Mucosa of descending colon (tissue), 3 donors: Measurements from ENCODE around the gene XPNPEP2. TPM values are rescaled to one million over a fixed set of nuclear protein-coding genes. Genes with fewer than 3 reads are reported as not detected.

Source experiments
- ATAC-seq: fragments of 200-7000 bp; cut with Tn5 transposase; one replicate; pipeline ENCODE4 v1.9.1; 2020; ENCODE audit warnings: mild to moderate bottlenecking, moderate library complexity
- DNase-seq, 3 donors: peaks; one replicate each; pipeline ENCODE4 v3.0.0-alpha.2; 2020
- H3K36me3 ChIP-seq: fragments of 200-600 bp; one replicate; pipeline ENCODE4 v1.8.0; 2021; ENCODE audit warnings: low read depth, mild to moderate bottlenecking
- H3K4me1 ChIP-seq: fragments of 200-600 bp; one replicate; pipeline ENCODE4 v1.8.0; 2021; ENCODE audit warnings: low read depth, mild to moderate bottlenecking
- H3K4me3 ChIP-seq: fragments of 200-600 bp; one replicate; pipeline ENCODE4 v1.8.0; 2021; ENCODE audit warnings: mild to moderate bottlenecking
- H3K9me3 ChIP-seq: fragments of 200-600 bp; one replicate; pipeline ENCODE4 v1.8.0; 2021; ENCODE audit warnings: mild to moderate bottlenecking
- CTCF ChIP-seq: fragments of 200-600 bp; IDR thresholded peaks from one replicate; pipeline ENCODE4 v1.8.0; 2022; ENCODE audit warnings: antibody characterized with exemption, mild to moderate bottlenecking
- intact Hi-C, 2 donors: fragments of 100-400 bp; cut with DNase I in 1 of 2; cut with micrococcal nuclease in 1 of 2; formaldehyde crosslinking; loops; one replicate each; pipeline versions ENCODE4 v1.11.0 to v1.11.1; 2022; cut with DNase I, micrococcal nuclease
- total RNA-seq, 3 donors: library from RNA; stranded (reverse); fragmentation: NEBNext Ultra II Directional in 2 of 3; extraction: Animal tissue kit (Norgen Biotek cat#: 25700) in 2 of 3; gene quantifications; one replicate each; pipeline versions ENCODE4 v1.2.1 to v1.2.4, GENCODE V29; 2021 to 2023
- donor health status: DM: no; HTN: no; CAD: no; lungs with moderate emphysema.
- donor health status: DM: no; HTN: no; CAD: no.
- donor health status: DM: no; HTN: yes; CAD: no.

Gene XPNPEP2
- total RNA-seq, 3 donors from 2014 or later = 4.9 to 14.5 (median 11.3) TPM

DNA sequence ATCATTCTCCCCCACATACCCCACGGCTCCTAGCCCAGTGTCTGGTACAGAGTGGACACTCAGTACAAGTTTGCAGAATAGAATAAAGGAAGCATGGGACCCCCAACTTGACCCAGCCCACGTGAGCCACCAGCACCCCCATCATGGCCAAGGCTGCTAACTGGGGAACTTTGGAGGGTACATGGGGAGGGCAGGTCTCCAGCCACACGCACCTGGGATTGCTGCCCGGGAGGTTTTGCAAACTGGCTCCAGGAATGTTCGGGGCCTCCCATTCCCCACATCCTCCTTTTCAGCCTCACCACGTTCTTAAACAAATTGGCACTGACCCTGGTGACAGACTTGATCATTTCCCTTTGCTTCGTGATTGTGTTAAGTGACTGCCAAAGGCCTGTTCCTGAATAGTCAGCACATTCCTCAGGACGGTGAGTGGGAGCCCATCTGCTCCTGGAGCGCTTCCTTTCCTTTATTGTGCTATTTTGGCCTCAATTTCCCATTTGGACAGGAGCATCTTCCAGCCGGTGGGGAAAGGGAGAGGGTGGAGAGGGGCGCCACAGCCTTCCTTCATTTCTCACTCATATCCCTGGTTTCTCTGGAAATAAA is 18.7 kb upstream of the XPNPEP2 start:
- TF ChIP-seq CTCF = no peak
- intact Hi-C loops = loop anchor here (10.0 kb wide), 2 partner anchors 85 to 115 kb away; no protein-coding TSS in a partner anchor
- H3K4me1 ChIP-seq = no peaks in the 10 kb centered on the region
- H3K36me3 ChIP-seq = no peaks in the 10 kb centered on the region
- no peaks in the 10 kb centered on the region for H3K9me3 ChIP-seq
- no peak for ATAC-seq
- no peak for DNase-seq
- no peak overlapping the region for H3K4me3 ChIP-seq

DNA sequence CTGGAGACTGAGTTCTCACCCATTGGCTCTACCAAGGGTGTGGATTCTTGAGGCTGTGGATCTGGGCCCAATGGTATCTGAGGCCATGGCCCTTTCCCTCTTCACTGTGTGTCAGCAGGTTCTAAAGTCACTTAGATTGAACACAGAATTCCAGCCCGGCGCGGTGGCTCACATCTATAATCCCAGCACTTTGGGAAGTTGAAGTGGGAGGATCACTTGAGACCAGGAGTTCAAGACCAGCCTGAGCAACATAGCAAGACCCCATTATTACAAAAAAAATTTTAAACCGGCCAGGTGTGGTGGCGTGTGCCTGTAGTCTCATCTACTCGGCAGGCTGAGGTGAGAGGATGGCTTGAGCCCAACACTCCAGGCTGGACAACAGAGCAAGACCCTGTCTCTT is 18.0 kb upstream of the XPNPEP2 start:
- no peak for TF ChIP-seq CTCF
- no peaks in the 10 kb centered on the region for H3K36me3 ChIP-seq
- intact Hi-C loops = loop anchor here (10.0 kb wide), 2 partner anchors 86 to 116 kb away; no protein-coding TSS in a partner anchor
- H3K9me3 ChIP-seq = no peaks in the 10 kb centered on the region
- H3K4me3 ChIP-seq = no peak overlapping the region
- H3K4me1 ChIP-seq = no peaks in the 10 kb centered on the region
- no peak for DNase-seq
- no peak for ATAC-seq

- intact Hi-C loops = loop anchor here (10.0 kb wide), 2 partner anchors 87 to 117 kb away; no protein-coding TSS in a partner anchor
- no peak for TF ChIP-seq CTCF
These were observed 17.4 kb upstream of the XPNPEP2 start for GRCh38 chrX:129721414-129721813.

DNA sequence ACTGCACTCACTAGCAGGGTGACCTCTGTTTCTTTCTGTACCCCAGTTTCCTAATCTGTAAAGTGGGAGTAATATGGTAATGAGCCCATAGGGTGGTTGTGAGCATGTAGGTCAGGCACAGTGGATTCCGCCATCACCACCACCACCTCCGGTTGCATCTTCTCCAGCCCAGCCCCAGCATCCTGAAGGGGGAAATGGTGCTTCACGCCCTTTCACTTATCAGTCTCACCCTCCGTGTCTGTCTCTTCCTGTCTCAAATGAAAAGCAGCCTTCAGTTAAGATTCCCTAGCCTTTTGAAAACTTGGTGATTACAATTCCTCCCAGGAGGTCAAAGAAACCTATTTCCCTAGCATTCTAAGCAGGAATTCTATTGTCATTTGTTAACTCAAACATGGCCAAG is 16.9 kb upstream of the XPNPEP2 start:
- Histone ChIP-seq H3K36me3 (no peaks in the 10 kb centered on the region), H3K4me3 (no peak overlapping the region), H3K4me1 (no peaks in the 10 kb centered on the region), H3K9me3 (no peaks in the 10 kb centered on the region)
- no peak for TF ChIP-seq CTCF
- intact Hi-C loops = loop anchor here (10.0 kb wide), 2 partner anchors 87 to 117 kb away; no protein-coding TSS in a partner anchor
- DNase-seq (no peak), ATAC-seq (no peak)

More at GRCh38 chrX:129721414-129721813, 17.4 kb upstream of the XPNPEP2 start:
- ATAC-seq (no peak), DNase-seq (no peak)
- no peak overlapping the region for H3K4me3 ChIP-seq
- no peaks in the 10 kb centered on the region for H3K9me3 ChIP-seq
- H3K36me3 ChIP-seq = no peaks in the 10 kb centered on the region
- no peaks in the 10 kb centered on the region for H3K4me1 ChIP-seq

DNA sequence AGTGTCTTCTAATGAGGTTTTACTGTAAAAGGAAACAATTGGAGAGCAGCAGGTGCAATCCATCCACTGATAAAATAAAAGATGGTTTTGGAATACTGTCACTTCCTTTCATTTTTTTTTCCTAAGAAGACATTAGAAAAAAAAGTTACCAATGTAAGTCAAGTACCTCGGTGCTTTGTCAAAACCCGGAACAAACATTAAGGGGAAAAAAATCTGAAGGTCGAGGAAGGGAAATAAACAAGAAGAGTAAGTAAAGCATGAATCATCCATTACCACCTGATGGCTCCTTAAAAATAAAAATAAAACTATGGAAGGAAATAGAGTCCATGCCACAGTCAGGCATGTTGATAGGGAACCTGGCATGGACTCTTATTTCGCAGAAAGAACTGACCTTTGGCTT is 15.3 kb upstream of the XPNPEP2 start:
- Histone ChIP-seq H3K36me3 (no peaks in the 10 kb centered on the region), H3K4me1 (no peaks in the 10 kb centered on the region), H3K9me3 (no peaks in the 10 kb centered on the region), H3K4me3 (no peak overlapping the region)
- TF ChIP-seq CTCF = no peak
- intact Hi-C loops = loop anchor here (10.0 kb wide), 2 partner anchors 89 to 119 kb away; no protein-coding TSS in a partner anchor
- DNase-seq (no peak), ATAC-seq (no peak)
